Loucy (cell line): ENCODE measurements around the gene SPRYD3.

Source experiments
- CTCF ChIP-seq: fragments of 200-600 bp; sonication (generic); conservative IDR thresholded peaks from 2 replicates; pipeline ENCODE4 v1.5.1; 2014; ENCODE audit warnings: mild to moderate bottlenecking, antibody characterized with exemption, low read length
- EZH2phosphoT487 ChIP-seq: fragments of 200-600 bp; IDR thresholded peaks from 2 replicates; pipeline ENCODE4 v1.6.1; 2018; ENCODE audit warnings: antibody characterized with exemption, mild to moderate bottlenecking, moderate library complexity, borderline replicate concordance

DNA sequence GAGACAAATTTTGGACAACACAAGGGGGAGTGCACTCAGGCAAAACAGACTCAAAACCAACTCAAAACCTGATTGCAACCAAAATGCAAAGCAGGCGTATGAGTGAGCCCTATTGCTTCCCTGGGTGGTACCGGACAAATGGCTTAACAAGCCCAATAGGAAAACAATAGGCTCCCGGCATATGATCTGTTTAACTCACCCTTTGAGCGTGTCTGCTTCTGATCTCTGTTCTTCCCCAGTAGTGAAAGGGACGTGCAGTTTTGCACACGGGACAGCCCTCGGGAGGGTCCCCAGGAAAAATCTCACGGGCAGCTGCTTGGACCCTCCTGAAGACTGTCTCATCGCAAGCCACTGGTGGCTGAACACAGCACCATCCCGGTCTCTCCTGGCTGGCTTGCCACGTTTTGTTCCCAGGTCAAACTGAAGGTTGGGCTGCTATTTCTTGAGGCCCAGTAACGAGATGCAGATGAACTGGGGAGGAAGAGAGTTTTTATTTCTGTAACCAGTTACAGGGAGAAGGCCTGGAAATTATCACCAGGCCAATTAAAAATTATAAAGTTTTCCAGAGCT lies 34.0 kb upstream of the SPRYD3 start:
- TF ChIP-seq CTCF (no peak), EZH2phosphoT487 (no peak)
